Measurements from ENCODE around the gene KCNC1. TPM values are rescaled to one million over a fixed set of nuclear protein-coding genes. Genes with fewer than 3 reads are reported as not detected.

The KCNC1 gene
- polyA plus RNA-seq, 2 donors, result 0.01 TPM; not detected in 1

- Histone ChIP-seq H3K27me3 (ENCODE audit: control insufficient read depth in 1 of 2, insufficient read depth in 2 of 2, low read length in 2 of 2) (peaks cover 16 to 34% of the 10 kb centered on the region in 2 donors), H3K27ac (ENCODE audit: low read depth in 2 of 2, low read length in 1 of 2) (no peak overlapping the region), H3K36me3 (ENCODE audit: control insufficient read depth in 2 of 2, insufficient read depth in 2 of 2, low read length in 1 of 2) (no peaks in the 10 kb centered on the region), H3K9me3 (ENCODE audit: control insufficient read depth in 2 of 2, insufficient read depth in 1 of 2, low read depth in 1 of 2, low read length in 1 of 2) (peaks cover 0 to 3% of the 10 kb centered on the region in 2 donors), H3K4me1 (ENCODE audit: control insufficient read depth in 2 of 2, insufficient read depth in 2 of 2, low read length in 1 of 2) (peaks cover 8 to 10% of the 10 kb centered on the region in 2 donors), H3K4me3 (ENCODE audit: low read depth in 1 of 2, low read length in 2 of 2) (no peak overlapping the region)
- WGBS, 2 donors, result 9 to 12% methylated on average over 53 to 56 of the region's 56 CpGs
Measured at GRCh38 chr11:17721242-17721999, 13.2 kb upstream of the KCNC1 start.

GRCh38 chr11:17722000-17722643 lies 12.5 kb upstream of the KCNC1 start:
- WGBS, 2 donors, result 12 to 14% methylated on average over 25 of the region's 25 CpGs
- Histone ChIP-seq H3K9me3 (ENCODE audit: control insufficient read depth in 2 of 2, insufficient read depth in 1 of 2, low read depth in 1 of 2, low read length in 1 of 2) (peaks cover 0 to 3% of the 10 kb centered on the region in 2 donors), H3K4me1 (ENCODE audit: control insufficient read depth in 2 of 2, insufficient read depth in 2 of 2, low read length in 1 of 2) (peaks cover 8 to 10% of the 10 kb centered on the region in 2 donors), H3K27me3 (ENCODE audit: control insufficient read depth in 1 of 2, insufficient read depth in 2 of 2, low read length in 2 of 2) (peaks cover 16 to 34% of the 10 kb centered on the region in 2 donors), H3K27ac (ENCODE audit: low read depth in 2 of 2, low read length in 1 of 2) (no peak overlapping the region), H3K4me3 (ENCODE audit: low read depth in 1 of 2, low read length in 2 of 2) (no peak overlapping the region), H3K36me3 (ENCODE audit: control insufficient read depth in 2 of 2, insufficient read depth in 2 of 2, low read length in 1 of 2) (no peaks in the 10 kb centered on the region)

GRCh38 chr11:17724020-17724908 lies 10.3 kb upstream of the KCNC1 start:
- no peaks in the 10 kb centered on the region for H3K36me3 ChIP-seq (ENCODE audit: control insufficient read depth in 2 of 2, insufficient read depth in 2 of 2, low read length in 1 of 2)
- no peak overlapping the region for H3K4me3 ChIP-seq (ENCODE audit: low read depth in 1 of 2, low read length in 2 of 2)
- H3K4me1 ChIP-seq (ENCODE audit: control insufficient read depth in 2 of 2, insufficient read depth in 2 of 2, low read length in 1 of 2), result peaks cover 4 to 10% of the 10 kb centered on the region in 2 donors
- H3K27me3 ChIP-seq (ENCODE audit: control insufficient read depth in 1 of 2, insufficient read depth in 2 of 2, low read length in 2 of 2), result peaks cover 11 to 27% of the 10 kb centered on the region in 2 donors
- H3K27ac ChIP-seq (ENCODE audit: low read depth in 2 of 2, low read length in 1 of 2), result no peak overlapping the region
- 71 to 73% methylated on average over 10 of the region's 10 CpGs for WGBS, 2 donors
- H3K9me3 ChIP-seq (ENCODE audit: control insufficient read depth in 2 of 2, insufficient read depth in 1 of 2, low read depth in 1 of 2, low read length in 1 of 2), result peaks cover 0 to 3% of the 10 kb centered on the region in 2 donors

- peaks cover 8 to 24% of the 10 kb centered on the region in 2 donors for H3K27me3 ChIP-seq (ENCODE audit: control insufficient read depth in 1 of 2, insufficient read depth in 2 of 2, low read length in 2 of 2)
- WGBS, 2 donors, result 72 to 81% methylated on average over 2 of the region's 2 CpGs
Measured at GRCh38 chr11:17725174-17725573, 9.4 kb upstream of the KCNC1 start.

GRCh38 chr11:17730137-17730536 lies 4.4 kb upstream of the KCNC1 start:
- H3K9me3 ChIP-seq (ENCODE audit: control insufficient read depth in 2 of 2, insufficient read depth in 1 of 2, low read depth in 1 of 2, low read length in 1 of 2), result no peaks in the 10 kb centered on the region
- H3K27me3 ChIP-seq (ENCODE audit: control insufficient read depth in 1 of 2, insufficient read depth in 2 of 2, low read length in 2 of 2), result peaks cover 0 to 2% of the 10 kb centered on the region in 2 donors
- peaks cover 3 to 5% of the 10 kb centered on the region in 2 donors for H3K4me1 ChIP-seq (ENCODE audit: control insufficient read depth in 2 of 2, insufficient read depth in 2 of 2, low read length in 1 of 2)
- H3K27ac ChIP-seq (ENCODE audit: low read depth in 2 of 2, low read length in 1 of 2), result no peak overlapping the region
- H3K4me3 ChIP-seq (ENCODE audit: low read depth in 1 of 2, low read length in 2 of 2), result no peak overlapping the region
- WGBS, 2 donors, result 64% methylated on average over 2 of the region's 2 CpGs
- no peaks in the 10 kb centered on the region for H3K36me3 ChIP-seq (ENCODE audit: control insufficient read depth in 2 of 2, insufficient read depth in 2 of 2, low read length in 1 of 2)

More at GRCh38 chr11:17725174-17725573, 9.4 kb upstream of the KCNC1 start:
- Histone ChIP-seq H3K36me3 (ENCODE audit: control insufficient read depth in 2 of 2, insufficient read depth in 2 of 2, low read length in 1 of 2) (no peaks in the 10 kb centered on the region), H3K27ac (ENCODE audit: low read depth in 2 of 2, low read length in 1 of 2) (no peak overlapping the region), H3K4me1 (ENCODE audit: control insufficient read depth in 2 of 2, insufficient read depth in 2 of 2, low read length in 1 of 2) (peaks cover 2 to 10% of the 10 kb centered on the region in 2 donors), H3K4me3 (ENCODE audit: low read depth in 1 of 2, low read length in 2 of 2) (no peak overlapping the region), H3K9me3 (ENCODE audit: control insufficient read depth in 2 of 2, insufficient read depth in 1 of 2, low read depth in 1 of 2, low read length in 1 of 2) (no peaks in the 10 kb centered on the region)

- no peaks in the 10 kb centered on the region for H3K36me3 ChIP-seq (ENCODE audit: control insufficient read depth in 2 of 2, insufficient read depth in 2 of 2, low read length in 1 of 2)
- H3K4me3 ChIP-seq (ENCODE audit: low read depth in 1 of 2, low read length in 2 of 2), result no peak overlapping the region
- peaks cover 4 to 8% of the 10 kb centered on the region in 2 donors for H3K4me1 ChIP-seq (ENCODE audit: control insufficient read depth in 2 of 2, insufficient read depth in 2 of 2, low read length in 1 of 2)
- peaks cover under 1 to 2% of the 10 kb centered on the region in 2 donors for H3K27me3 ChIP-seq (ENCODE audit: control insufficient read depth in 1 of 2, insufficient read depth in 2 of 2, low read length in 2 of 2)
- H3K9me3 ChIP-seq (ENCODE audit: control insufficient read depth in 2 of 2, insufficient read depth in 1 of 2, low read depth in 1 of 2, low read length in 1 of 2), result peaks cover 0 to under 1% of the 10 kb centered on the region in 2 donors
- 17 to 18% methylated on average over 9 of the region's 9 CpGs for WGBS, 2 donors
- H3K27ac ChIP-seq (ENCODE audit: low read depth in 2 of 2, low read length in 1 of 2), result no peak overlapping the region
Measured at GRCh38 chr11:17730608-17731462, 3.7 kb upstream of the KCNC1 start.

GRCh38 chr11:17733261-17733660 lies 1.3 kb upstream of the KCNC1 start:
- WGBS, 2 donors, result 76 to 77% methylated on average over 4 of the region's 4 CpGs
- Histone ChIP-seq H3K4me3 (ENCODE audit: low read depth in 1 of 2, low read length in 2 of 2) (no peak overlapping the region), H3K36me3 (ENCODE audit: control insufficient read depth in 2 of 2, insufficient read depth in 2 of 2, low read length in 1 of 2) (no peaks in the 10 kb centered on the region), H3K27me3 (ENCODE audit: control insufficient read depth in 1 of 2, insufficient read depth in 2 of 2, low read length in 2 of 2) (peaks cover 6 to 12% of the 10 kb centered on the region in 2 donors), H3K27ac (ENCODE audit: low read depth in 2 of 2, low read length in 1 of 2) (no peak overlapping the region), H3K9me3 (ENCODE audit: control insufficient read depth in 2 of 2, insufficient read depth in 1 of 2, low read depth in 1 of 2, low read length in 1 of 2) (peaks cover 0 to 5% of the 10 kb centered on the region in 2 donors), H3K4me1 (ENCODE audit: control insufficient read depth in 2 of 2, insufficient read depth in 2 of 2, low read length in 1 of 2) (peaks cover 4 to 11% of the 10 kb centered on the region in 2 donors)

GRCh38 chr11:17734986-17735817 lies 621 bp downstream of the KCNC1 start:
- H3K27me3 ChIP-seq (ENCODE audit: control insufficient read depth in 1 of 2, insufficient read depth in 2 of 2, low read length in 2 of 2), result peaks cover 4 to 12% of the 10 kb centered on the region in 2 donors
- H3K9me3 ChIP-seq (ENCODE audit: control insufficient read depth in 2 of 2, insufficient read depth in 1 of 2, low read depth in 1 of 2, low read length in 1 of 2), result peaks cover 0 to 5% of the 10 kb centered on the region in 2 donors
- H3K4me1 ChIP-seq (ENCODE audit: control insufficient read depth in 2 of 2, insufficient read depth in 2 of 2, low read length in 1 of 2), result peaks cover 4 to 11% of the 10 kb centered on the region in 2 donors
- H3K36me3 ChIP-seq (ENCODE audit: control insufficient read depth in 2 of 2, insufficient read depth in 2 of 2, low read length in 1 of 2), result no peaks in the 10 kb centered on the region
- WGBS, 2 donors, result 1 to 2% methylated on average over 37 to 73 of the region's 73 CpGs
- no peak overlapping the region for H3K27ac ChIP-seq (ENCODE audit: low read depth in 2 of 2, low read length in 1 of 2)
- H3K4me3 ChIP-seq (ENCODE audit: low read depth in 1 of 2, low read length in 2 of 2), result peak overlapping the region in 1 of 2 donors; percentile 28

Measured in esophagus (tissue), 2 donors.